Measurements from ENCODE around the gene ARL6IP4. TPM values are rescaled to one million over a fixed set of nuclear protein-coding genes. Genes with fewer than 3 reads are reported as not detected.

ARL6IP4 gene
- total RNA-seq, 1 donor from 2014 or later, result 24.9 TPM

DNA sequence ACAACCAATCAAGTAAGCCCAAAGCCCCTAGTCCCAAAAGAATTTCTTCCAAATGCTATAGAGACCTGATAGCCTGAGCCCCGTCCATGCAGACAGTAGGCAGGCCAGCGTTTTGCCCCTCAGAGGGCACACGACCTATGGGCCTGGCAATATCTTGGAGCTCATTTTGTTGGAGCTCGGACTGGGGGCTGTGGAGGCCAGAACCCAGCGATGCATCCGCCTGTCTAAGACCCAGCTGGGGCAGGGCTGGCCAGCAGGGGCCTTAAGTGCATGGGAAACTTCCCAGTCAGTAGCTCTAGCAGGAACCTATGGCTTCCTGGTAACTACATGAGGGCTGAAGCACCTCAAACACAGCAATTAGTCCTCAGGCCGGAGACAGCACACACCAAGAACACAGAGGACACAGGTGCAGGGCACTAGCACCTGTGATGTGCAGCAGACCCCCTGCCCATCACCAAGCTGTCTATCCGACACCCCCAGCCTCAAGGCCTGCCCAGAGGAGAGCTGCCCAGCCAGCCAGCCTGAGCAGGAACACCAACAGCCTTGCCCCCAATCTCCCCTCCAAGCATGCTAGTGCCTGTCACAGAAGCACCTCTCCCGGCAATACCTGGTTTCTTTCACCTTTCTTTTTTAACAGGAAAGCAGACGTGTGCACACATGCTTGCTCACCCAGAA lies 50.8 kb downstream of the ARL6IP4 start:
- FAIRE-seq, result no peak

More for the DNA sequence above, 50.8 kb downstream of the ARL6IP4 start:
- DNase-seq (ENCODE audit: low spot score in 2 of 2), result no peak

Small RNA genes lying within 50 kb of the gene (small RNA-seq; reads per million reads assigned to genes)
- gene ARL6IP4 (not detected), gene MIR4304 (not detected)

Other genes with a start within 250 kb of the ARL6IP4 start
- 0.41 TPM for gene HCAR1, start 249.8 kb upstream of the ARL6IP4 start, total RNA-seq
- gene DENR, start 227.9 kb upstream of the ARL6IP4 start, total RNA-seq, result 48.9 TPM
- 12.2 TPM for gene CCDC62, start 206.1 kb upstream of the ARL6IP4 start, total RNA-seq
- gene HIP1R, start 145.2 kb upstream of the ARL6IP4 start, total RNA-seq, result 88.0 TPM
- gene VPS37B, start 84.6 kb upstream of the ARL6IP4 start, total RNA-seq, result 13.0 TPM
- gene ABCB9, start 14.2 kb upstream of the ARL6IP4 start, total RNA-seq, result 17.5 TPM
- 4.5 TPM for gene OGFOD2, start 5.4 kb upstream of the ARL6IP4 start, total RNA-seq
- 4.9 TPM for gene PITPNM2, start 170.4 kb downstream of the ARL6IP4 start, total RNA-seq